HepG2 (cell line): Measurements from ENCODE around the gene RAP1GAP2. TPM values are rescaled to one million over a fixed set of nuclear protein-coding genes. Genes with fewer than 3 reads are reported as not detected.

Source experiments
- BRD4 ChIP-seq: sonication (generic); formaldehyde crosslinking; IDR thresholded peaks from 2 replicates; pipeline ENCODE4 v1.4.0; 2020; ENCODE audit warnings: missing genetic modification reagents
- GABPB1 ChIP-seq: IDR thresholded peaks from 2 replicates; pipeline ENCODE4 v1.6.1; 2016; ENCODE audit warnings: mild to moderate bottlenecking, missing genetic modification reagents, moderate library complexity, missing compliant biosample characterization
- HNF1A ChIP-seq, 2 experiments: sonication (generic) in 1 of 2; formaldehyde crosslinking in 1 of 2; IDR thresholded peaks; 2 replicates each; pipeline versions ENCODE4 v1.4.0 to v1.6.1; 2016 to 2020; ENCODE audit warnings: borderline replicate concordance in 1 of 2, low read depth in 1 of 2, mild to moderate bottlenecking in 1 of 2, missing genetic modification reagents in 1 of 2
- KDM4B ChIP-seq: sonication (generic); formaldehyde crosslinking; IDR thresholded peaks from 2 replicates; pipeline ENCODE4 v1.4.0; 2020; ENCODE audit warnings: missing genetic modification reagents
- MIXL1 ChIP-seq: IDR thresholded peaks from 2 replicates; pipeline ENCODE4 v1.6.1; 2016
- MYC ChIP-seq: sonication (generic); formaldehyde crosslinking; IDR thresholded peaks from 2 replicates; pipeline ENCODE4 v1.9.0; 2021; ENCODE audit warnings: missing genetic modification reagents, borderline replicate concordance
- PLRG1 ChIP-seq: fragments of 450-650 bp; conservative IDR thresholded peaks from 2 replicates; pipeline ENCODE4 v1.6.1; 2016
- REPIN1 ChIP-seq: sonication (generic); formaldehyde crosslinking; IDR thresholded peaks from 2 replicates; pipeline ENCODE4 v1.8.0; 2022; ENCODE audit warnings: missing genetic modification reagents, low read depth, mild to moderate bottlenecking, borderline replicate concordance
- ZNF256 ChIP-seq: sonication (generic); formaldehyde crosslinking; conservative IDR thresholded peaks from 2 replicates; pipeline ENCODE4 v1.4.0; 2020; ENCODE audit warnings: missing genetic modification reagents
- ZNF432 ChIP-seq: sonication (generic); formaldehyde crosslinking; IDR thresholded peaks from 2 replicates; pipeline ENCODE4 v1.5.0; 2020; ENCODE audit warnings: missing genetic modification reagents, mild to moderate bottlenecking, borderline replicate concordance
- ZNF441 ChIP-seq: sonication (generic); formaldehyde crosslinking; IDR thresholded peaks from 2 replicates; pipeline ENCODE4 v1.7.0; 2021; ENCODE audit warnings: missing genetic modification reagents, borderline replicate concordance
- ZNF451 ChIP-seq: sonication (generic); formaldehyde crosslinking; IDR thresholded peaks from 2 replicates; pipeline ENCODE4 v1.5.0; 2020; ENCODE audit warnings: mild to moderate bottlenecking, missing genetic modification reagents
- ZNF513 ChIP-seq: sonication (generic); formaldehyde crosslinking; conservative IDR thresholded peaks from 2 replicates; pipeline ENCODE4 v1.5.0; 2020; ENCODE audit warnings: missing genetic modification reagents
- ZNF614 ChIP-seq: IDR thresholded peaks from 2 replicates; pipeline ENCODE4 v1.6.1; 2018; ENCODE audit warnings: missing biosample characterization, missing genetic modification reagents, inconsistent platforms, borderline replicate concordance
- ZNF816 ChIP-seq: sonication (generic); formaldehyde crosslinking; IDR thresholded peaks from 2 replicates; pipeline ENCODE4 v1.8.0; 2022; ENCODE audit warnings: missing genetic modification reagents, mild to moderate bottlenecking, borderline replicate concordance
- polyA plus RNA-seq, 8 experiments: library from polyadenylated mRNA; depleted of rRNA in 3 of 8; stranded (reverse) in 7 of 8; unstranded in 1 of 8; fragments of >200 nt; fragmentation: Illumina TruSeq in 4 of 8; extraction: Trizol in 4 of 8; gene quantifications; 2 replicates each; pipeline versions ENCODE4 v1.2.1 to v1.2.3, GENCODE V29; 2011 to 2016; ENCODE audit warnings: low read depth in 4 of 8, missing spikeins in 1 of 8, mixed read lengths in 1 of 8; ENCODE audit not compliant: insufficient read depth in 1 of 8
- total RNA-seq, 5 experiments: library from RNA; depleted of rRNA; stranded (reverse); fragments of >200 nt; fragmentation: Illumina TruSeq; extraction: Trizol; gene quantifications; 2 replicates each; pipeline ENCODE4 v1.2.3, GENCODE V29; 2016; ENCODE audit warnings: low read depth in 1 of 5
- TF ChIP-seq, protein P1 (sequence below): sonication (generic); formaldehyde crosslinking; IDR thresholded peaks from 2 replicates; pipeline ENCODE4 v1.4.0; 2020; ENCODE audit warnings: missing genetic modification reagents
- TF ChIP-seq, protein P2 (sequence below): sonication (generic); formaldehyde crosslinking; conservative IDR thresholded peaks from 2 replicates; pipeline ENCODE4 v1.4.0; 2020; ENCODE audit warnings: missing genetic modification reagents

The RAP1GAP2 gene
- total and polyA plus RNA-seq, 2 of the 13 experiments (the other 11 are each of a cell fraction or from before 2014, with no cell fraction given): 10.9 to 12.0 TPM

DNA sequence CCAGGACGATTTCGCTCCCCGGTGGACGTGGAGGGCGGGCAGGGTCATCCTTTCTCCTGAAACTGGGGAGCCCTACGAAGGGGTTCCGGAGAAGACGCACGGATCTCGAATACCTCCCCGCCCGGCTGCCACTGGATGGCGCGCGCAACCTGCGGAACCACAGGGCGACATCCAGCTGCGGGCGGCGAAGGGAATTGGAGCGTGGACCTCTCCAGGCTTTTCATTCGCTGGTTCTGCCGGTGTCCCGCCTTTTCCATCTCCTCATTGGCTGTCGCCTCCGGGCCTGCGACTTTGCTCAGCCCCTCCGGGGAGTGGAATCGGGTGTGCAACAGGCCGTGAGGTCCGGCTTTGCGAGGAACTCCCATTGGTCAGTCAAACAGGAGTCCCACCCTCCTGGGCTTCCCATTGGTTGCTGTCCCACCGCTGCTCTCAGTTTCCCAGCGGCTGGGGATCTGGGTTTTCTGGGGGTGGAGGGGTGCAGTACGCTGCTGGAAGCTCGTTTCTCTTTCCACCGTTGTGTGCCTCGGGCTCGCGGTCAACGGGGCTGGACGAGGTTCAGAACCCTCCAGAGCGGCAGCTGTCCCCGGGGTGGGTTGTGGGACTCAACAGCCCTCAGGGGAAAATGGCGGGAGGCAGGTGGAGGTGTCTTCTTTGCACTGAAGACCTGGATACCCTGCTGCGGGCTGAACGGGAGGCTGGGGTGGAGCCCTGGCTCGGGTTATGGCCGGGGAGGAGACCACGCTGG lies 252.7 kb downstream of the RAP1GAP2 start (continued):
- TF ChIP-seq HNF1A (IDR thresholded peaks at IDR 0.05; ENCODE audit: low read depth) (peak; percentile 31; the same call in 1 of the 2 replicates), HNF1A (CRISPR knock-in tag; IDR thresholded peaks at IDR 0.05; ENCODE audit: borderline replicate concordance) (peak; percentile 50; the same call in 1 of the 2 replicates), ZNF441 (no peak), MYC (CRISPR knock-in tag) (peak; percentile 55; the same call in 1 of the 2 replicates), GABPB1 (CRISPR knock-in tag) (peak; percentile 91), ZNF432 (CRISPR knock-in tag) (no peak), ZNF256 (CRISPR knock-in tag) (no peak), ZNF614 (CRISPR knock-in tag) (no peak), ZNF513 (CRISPR knock-in tag) (no peak), ZNF816 (CRISPR knock-in tag) (no peak; the same call in 1 of the 2 replicates), REPIN1 (CRISPR knock-in tag) (0 out of 2 replicates have a peak, but pooled peaks have one; percentile 64), ZNF451 (CRISPR knock-in tag) (no peak), MIXL1 (CRISPR knock-in tag) (no peak), BRD4 (CRISPR knock-in tag) (no peak), KDM4B (CRISPR knock-in tag) (no peak), PLRG1 (no peak)
- TF ChIP-seq, protein P1, sequence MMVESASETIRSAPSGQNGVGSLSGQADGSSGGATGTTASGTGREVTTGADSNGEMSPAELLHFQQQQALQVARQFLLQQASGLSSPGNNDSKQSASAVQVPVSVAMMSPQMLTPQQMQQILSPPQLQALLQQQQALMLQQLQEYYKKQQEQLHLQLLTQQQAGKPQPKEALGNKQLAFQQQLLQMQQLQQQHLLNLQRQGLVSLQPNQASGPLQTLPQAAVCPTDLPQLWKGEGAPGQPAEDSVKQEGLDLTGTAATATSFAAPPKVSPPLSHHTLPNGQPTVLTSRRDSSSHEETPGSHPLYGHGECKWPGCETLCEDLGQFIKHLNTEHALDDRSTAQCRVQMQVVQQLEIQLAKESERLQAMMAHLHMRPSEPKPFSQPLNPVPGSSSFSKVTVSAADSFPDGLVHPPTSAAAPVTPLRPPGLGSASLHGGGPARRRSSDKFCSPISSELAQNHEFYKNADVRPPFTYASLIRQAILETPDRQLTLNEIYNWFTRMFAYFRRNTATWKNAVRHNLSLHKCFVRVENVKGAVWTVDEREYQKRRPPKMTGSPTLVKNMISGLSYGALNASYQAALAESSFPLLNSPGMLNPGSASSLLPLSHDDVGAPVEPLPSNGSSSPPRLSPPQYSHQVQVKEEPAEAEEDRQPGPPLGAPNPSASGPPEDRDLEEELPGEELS (CRISPR knock-in tag): no peak
- TF ChIP-seq, protein P2, sequence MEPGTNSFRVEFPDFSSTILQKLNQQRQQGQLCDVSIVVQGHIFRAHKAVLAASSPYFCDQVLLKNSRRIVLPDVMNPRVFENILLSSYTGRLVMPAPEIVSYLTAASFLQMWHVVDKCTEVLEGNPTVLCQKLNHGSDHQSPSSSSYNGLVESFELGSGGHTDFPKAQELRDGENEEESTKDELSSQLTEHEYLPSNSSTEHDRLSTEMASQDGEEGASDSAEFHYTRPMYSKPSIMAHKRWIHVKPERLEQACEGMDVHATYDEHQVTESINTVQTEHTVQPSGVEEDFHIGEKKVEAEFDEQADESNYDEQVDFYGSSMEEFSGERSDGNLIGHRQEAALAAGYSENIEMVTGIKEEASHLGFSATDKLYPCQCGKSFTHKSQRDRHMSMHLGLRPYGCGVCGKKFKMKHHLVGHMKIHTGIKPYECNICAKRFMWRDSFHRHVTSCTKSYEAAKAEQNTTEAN (CRISPR knock-in tag): peak; percentile 58; the same call in 1 of the 2 replicates
